Smooth muscle cell (in vitro differentiated cells): ENCODE data around the gene FAM163B. TPM values are rescaled to one million over a fixed set of nuclear protein-coding genes. Genes with fewer than 3 reads are reported as not detected.

Experiments
- DNase-seq: peaks from one replicate; lab custom pipeline; 2025; ENCODE audit not compliant: unreplicated experiment; lab: John Stamatoyannopoulos, UW
- H2AFZ ChIP-seq: fragments of 200-600 bp; sonication (generic); 2 replicates; pipeline ENCODE4 v1.6.0; 2016; ENCODE audit warnings: antibody characterized with exemption, low read depth, mild to moderate bottlenecking
- H3F3A ChIP-seq: fragments of 200-600 bp; sonication (generic); 2 replicates; pipeline ENCODE4 v1.6.0; 2017; ENCODE audit warnings: antibody characterized with exemption, low read depth
- H3K27ac ChIP-seq: fragments of 200-600 bp; sonication (generic); 2 replicates; pipeline ENCODE4 v1.5.1; 2016; ENCODE audit warnings: low read depth, mild to moderate bottlenecking
- H3K27me3 ChIP-seq: fragments of 200-600 bp; sonication (generic); 2 replicates; pipeline ENCODE4 v1.6.1; 2016; ENCODE audit warnings: low read depth, mild to moderate bottlenecking
- H3K36me3 ChIP-seq: fragments of 200-600 bp; sonication (generic); 2 replicates; pipeline ENCODE4 v1.5.1; 2016; ENCODE audit warnings: low read depth
- H3K4me1 ChIP-seq: fragments of 200-600 bp; sonication (generic); 2 replicates; pipeline ENCODE4 v1.5.1; 2016; ENCODE audit warnings: low read depth
- H3K4me2 ChIP-seq: fragments of 200-600 bp; sonication (generic); 2 replicates; pipeline ENCODE4 v1.6.0; 2016; ENCODE audit warnings: mild to moderate bottlenecking
- H3K4me3 ChIP-seq: fragments of 200-600 bp; sonication (generic); 2 replicates; pipeline ENCODE4 v1.5.1; 2016; ENCODE audit warnings: mild to moderate bottlenecking
- H3K79me2 ChIP-seq: fragments of 200-600 bp; sonication (generic); 2 replicates; pipeline ENCODE4 v1.6.0; 2016; ENCODE audit warnings: low read depth, mild to moderate bottlenecking
- H3K9ac ChIP-seq: fragments of 200-600 bp; sonication (generic); 2 replicates; pipeline ENCODE4 v1.6.0; 2016; ENCODE audit warnings: low read depth
- H3K9me3 ChIP-seq: fragments of 200-600 bp; sonication (generic); replicated peaks from 2 replicates; pipeline ENCODE4 v1.5.1; 2016; ENCODE audit warnings: low read depth
- H4K20me1 ChIP-seq: fragments of 200-600 bp; sonication (generic); 2 replicates; pipeline ENCODE4 v1.6.0; 2016; ENCODE audit warnings: low read depth
- WGBS: methylation state at CpG from one replicate; pipeline ENCODE4 v1.1.7; 2016; ENCODE audit warnings: low lambda C conversion rate; 5-methylcytosine and 5-hydroxymethylcytosine counted together
- polyA plus RNA-seq: library from polyadenylated mRNA; unstranded; fragments of >200 nt; fragmentation: Nextera tagmentation; extraction: Ambion mirVana; gene quantifications from 2 replicates; pipeline ENCODE4 v1.2.1, GENCODE V29; 2016
- total RNA-seq: library from RNA; depleted of rRNA; stranded (reverse); fragments of >200 nt; gene quantifications from 2 replicates; pipeline ENCODE4 v1.2.3, GENCODE V29; 2014
- TF ChIP-seq, protein P1 (sequence below): fragments of 200-600 bp; sonication (generic); IDR thresholded peaks from 2 replicates; pipeline ENCODE4 v1.5.1; 2017; ENCODE audit warnings: borderline replicate concordance, mild to moderate bottlenecking, antibody characterized with exemption; ENCODE audit not compliant: insufficient read depth, poor library complexity, severe bottlenecking

The FAM163B gene
- total and polyA plus RNA-seq, 2 experiments from 2014 or later, result 0.49 to 3.4 TPM

- H3K36me3 ChIP-seq, result no peaks in the 10 kb centered on the region
- H4K20me1 ChIP-seq, result no peaks in the 10 kb centered on the region
- H3K4me2 ChIP-seq, result no peak overlapping the region
- H3F3A ChIP-seq, result no peaks in the 10 kb centered on the region
- no peak overlapping the region for H3K9ac ChIP-seq
- H3K4me3 ChIP-seq, result no peak overlapping the region
- no peak overlapping the region for H3K27ac ChIP-seq
- 88% methylated on average over 7 of the region's 8 CpGs for WGBS
- no peak overlapping the region for H2AFZ ChIP-seq
- TF ChIP-seq, protein P1, sequence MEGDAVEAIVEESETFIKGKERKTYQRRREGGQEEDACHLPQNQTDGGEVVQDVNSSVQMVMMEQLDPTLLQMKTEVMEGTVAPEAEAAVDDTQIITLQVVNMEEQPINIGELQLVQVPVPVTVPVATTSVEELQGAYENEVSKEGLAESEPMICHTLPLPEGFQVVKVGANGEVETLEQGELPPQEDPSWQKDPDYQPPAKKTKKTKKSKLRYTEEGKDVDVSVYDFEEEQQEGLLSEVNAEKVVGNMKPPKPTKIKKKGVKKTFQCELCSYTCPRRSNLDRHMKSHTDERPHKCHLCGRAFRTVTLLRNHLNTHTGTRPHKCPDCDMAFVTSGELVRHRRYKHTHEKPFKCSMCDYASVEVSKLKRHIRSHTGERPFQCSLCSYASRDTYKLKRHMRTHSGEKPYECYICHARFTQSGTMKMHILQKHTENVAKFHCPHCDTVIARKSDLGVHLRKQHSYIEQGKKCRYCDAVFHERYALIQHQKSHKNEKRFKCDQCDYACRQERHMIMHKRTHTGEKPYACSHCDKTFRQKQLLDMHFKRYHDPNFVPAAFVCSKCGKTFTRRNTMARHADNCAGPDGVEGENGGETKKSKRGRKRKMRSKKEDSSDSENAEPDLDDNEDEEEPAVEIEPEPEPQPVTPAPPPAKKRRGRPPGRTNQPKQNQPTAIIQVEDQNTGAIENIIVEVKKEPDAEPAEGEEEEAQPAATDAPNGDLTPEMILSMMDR, result no peak
- H3K9me3 ChIP-seq, result peaks cover 3% of the 10 kb centered on the region
- no peaks in the 10 kb centered on the region for H3K27me3 ChIP-seq
- DNase-seq, result no peak
- H3K79me2 ChIP-seq, result no peaks in the 10 kb centered on the region
- H3K4me1 ChIP-seq, result no peaks in the 10 kb centered on the region
Observed at GRCh38 chr9:133595910-133596309, 13.3 kb downstream of the FAM163B start.

DNA sequence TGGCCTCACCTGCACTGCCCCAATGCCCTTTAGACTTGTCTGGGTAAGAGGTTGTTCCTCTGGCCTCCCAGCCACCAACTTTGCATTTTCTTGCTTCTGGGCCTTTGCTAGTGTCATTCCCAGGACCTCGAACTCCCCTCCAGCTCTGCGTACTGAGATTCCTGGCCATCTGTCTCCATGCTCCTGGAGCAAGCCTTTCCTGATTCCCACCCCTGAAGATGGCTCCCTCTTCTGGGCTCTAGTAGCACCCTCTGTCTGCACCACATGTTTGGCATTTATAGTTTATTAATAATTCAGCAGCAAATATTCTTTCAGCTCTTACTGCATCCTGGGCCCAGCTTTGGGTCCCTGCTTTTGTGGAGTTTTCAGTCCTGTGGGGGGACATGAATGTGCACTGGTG, 14.9 kb downstream of the FAM163B start:
- Histone ChIP-seq H2AFZ (no peak overlapping the region), H3K9ac (no peak overlapping the region), H3K4me3 (no peak overlapping the region), H3K27ac (no peak overlapping the region), H3K4me2 (no peak overlapping the region), H3K79me2 (no peaks in the 10 kb centered on the region), H3K4me1 (no peaks in the 10 kb centered on the region), H3K27me3 (no peaks in the 10 kb centered on the region), H3K9me3 (peaks cover 3% of the 10 kb centered on the region), H4K20me1 (no peaks in the 10 kb centered on the region), H3F3A (no peaks in the 10 kb centered on the region), H3K36me3 (no peaks in the 10 kb centered on the region)
- TF ChIP-seq, protein P1, result no peak
- DNase-seq, result no peak
- WGBS, result 89% methylated on average over 2 of the region's 2 CpGs

DNA sequence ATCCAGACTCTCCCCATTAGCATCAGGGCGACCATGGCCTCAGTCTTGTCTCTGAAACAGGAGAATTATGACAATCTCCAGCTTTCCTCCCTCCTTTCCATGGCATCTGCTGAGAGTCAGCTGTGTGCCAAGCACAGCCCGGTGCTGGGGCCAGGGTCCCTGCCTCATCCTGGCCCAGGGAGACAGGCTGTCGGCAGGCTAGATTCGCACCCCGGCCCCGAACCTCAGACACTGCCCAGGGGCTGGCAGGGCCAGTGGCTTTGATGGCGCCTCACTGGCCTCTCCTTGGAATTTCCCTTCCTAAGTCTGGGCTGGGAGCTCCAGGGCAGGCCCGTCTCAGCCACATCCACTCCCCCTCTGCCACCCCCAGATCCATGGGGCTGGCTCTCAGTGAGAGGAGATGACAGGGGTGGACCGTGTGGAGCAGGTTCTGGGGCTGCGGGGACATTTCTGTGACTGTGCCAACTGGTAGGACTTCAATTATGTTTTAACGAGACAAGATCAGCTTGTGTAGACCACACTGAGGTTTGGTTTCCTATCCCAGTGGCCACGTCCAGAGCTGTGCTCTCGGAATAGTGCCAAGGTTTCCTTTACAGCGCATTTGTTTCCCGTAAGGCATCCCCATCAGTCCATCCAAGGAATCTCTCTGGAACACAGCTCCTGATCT, 15.5 kb downstream of the FAM163B start:
- H4K20me1 ChIP-seq, result no peaks in the 10 kb centered on the region
- H3K36me3 ChIP-seq, result no peaks in the 10 kb centered on the region
- H3K27ac ChIP-seq, result no peak overlapping the region
- no peak overlapping the region for H3K4me2 ChIP-seq
- TF ChIP-seq, protein P1, result no peak
- no peak overlapping the region for H3K4me3 ChIP-seq
- H3F3A ChIP-seq, result no peaks in the 10 kb centered on the region
- no peaks in the 10 kb centered on the region for H3K79me2 ChIP-seq
- peaks cover 3% of the 10 kb centered on the region for H3K9me3 ChIP-seq
- no peak overlapping the region for H2AFZ ChIP-seq
- WGBS, result 72% methylated on average over 15 of the region's 15 CpGs
- no peak for DNase-seq
- no peaks in the 10 kb centered on the region for H3K4me1 ChIP-seq
- no peak overlapping the region for H3K9ac ChIP-seq
- H3K27me3 ChIP-seq, result no peaks in the 10 kb centered on the region
